Transverse colon (tissue), 4 donors: ENCODE measurements around the gene PLEKHA6.

Source experiments
- CTCF ChIP-seq, 5 experiments: fragments of 200-600 bp in 3 of 5; fragments of 450-650 bp in 2 of 5; sonication (generic) in 3 of 5; IDR thresholded peaks; 1 replicate in 2 of 5; 2 replicates in 3 of 5; pipeline ENCODE4 v1.5.1; 2016 to 2017; ENCODE audit warnings: antibody characterized with exemption in 5 of 5, inconsistent platforms in 3 of 5, mild to moderate bottlenecking in 2 of 5, moderate library complexity in 1 of 5
- POLR2A ChIP-seq: fragments of 450-650 bp; IDR thresholded peaks from one replicate; pipeline ENCODE4 v1.6.1; 2016; ENCODE audit warnings: antibody characterized with exemption, mild to moderate bottlenecking, moderate library complexity
- POLR2AphosphoS5 ChIP-seq, 3 donors: sonication (generic); formaldehyde crosslinking; IDR thresholded peaks; one replicate each; pipeline ENCODE4 v1.6.1; 2016; ENCODE audit warnings: antibody characterized with exemption in 3 of 3

- TF ChIP-seq POLR2AphosphoS5 (IDR thresholded peaks at IDR 0.05) (no peak), CTCF (IDR thresholded peaks at IDR 0.05) (no peak), POLR2A (no peak)
Observed at GRCh38 chr1:204340081-204340889, 19.4 kb downstream of the PLEKHA6 start.
